ENCODE data around the gene FBXW9.

The FBXW9 gene

DNA sequence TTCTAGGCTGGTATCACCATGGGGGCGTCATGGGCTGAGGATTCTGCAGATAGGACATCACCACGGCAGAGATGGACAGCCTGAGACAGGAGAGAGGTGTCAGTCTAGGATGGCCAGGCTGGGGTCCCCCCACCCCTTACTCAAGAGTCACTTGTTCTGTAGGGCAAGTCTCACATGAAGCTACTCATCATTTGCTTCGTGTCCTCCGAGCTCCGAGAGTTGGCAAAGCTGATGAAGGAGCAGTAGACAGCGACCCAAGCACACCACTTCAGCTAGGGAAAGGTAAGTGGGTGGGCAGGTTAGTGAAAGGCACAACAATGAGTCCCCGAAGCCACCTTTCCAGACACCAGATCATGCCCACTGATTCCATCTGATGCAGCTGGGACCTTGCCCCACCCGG, 28.1 kb downstream of the FBXW9 start:
- peak overlapping the region; percentile 80; the same call in 1 of the 2 replicates for H3K27ac ChIP-seq (ENCODE audit: extremely low read depth, low read depth, low read length)

More for the DNA sequence above, 28.1 kb downstream of the FBXW9 start:
- TF ChIP-seq, protein P1, sequence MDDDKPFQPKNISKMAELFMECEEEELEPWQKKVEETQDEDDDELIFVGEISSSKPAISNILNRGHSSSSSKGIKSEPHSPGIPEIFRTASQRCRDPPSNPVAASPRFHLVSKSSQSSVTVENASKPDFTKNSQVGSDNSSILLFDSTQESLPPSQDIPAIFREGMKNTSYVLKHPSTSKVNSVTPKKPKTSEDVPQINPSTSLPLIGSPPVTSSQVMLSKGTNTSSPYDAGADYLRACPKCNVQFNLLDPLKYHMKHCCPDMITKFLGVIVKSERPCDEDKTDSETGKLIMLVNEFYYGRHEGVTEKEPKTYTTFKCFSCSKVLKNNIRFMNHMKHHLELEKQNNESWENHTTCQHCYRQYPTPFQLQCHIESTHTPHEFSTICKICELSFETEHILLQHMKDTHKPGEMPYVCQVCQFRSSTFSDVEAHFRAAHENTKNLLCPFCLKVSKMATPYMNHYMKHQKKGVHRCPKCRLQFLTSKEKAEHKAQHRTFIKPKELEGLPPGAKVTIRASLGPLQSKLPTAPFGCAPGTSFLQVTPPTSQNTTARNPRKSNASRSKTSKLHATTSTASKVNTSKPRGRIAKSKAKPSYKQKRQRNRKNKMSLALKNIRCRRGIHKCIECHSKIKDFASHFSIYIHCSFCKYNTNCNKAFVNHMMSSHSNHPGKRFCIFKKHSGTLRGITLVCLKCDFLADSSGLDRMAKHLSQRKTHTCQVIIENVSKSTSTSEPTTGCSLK (tag by site-specific recombination; IDR thresholded peaks at IDR 0.05): no peak
- TF ChIP-seq ZNF2 (tag by site-specific recombination; IDR thresholded peaks at IDR 0.05): no peak
- TF ChIP-seq, protein P2, sequence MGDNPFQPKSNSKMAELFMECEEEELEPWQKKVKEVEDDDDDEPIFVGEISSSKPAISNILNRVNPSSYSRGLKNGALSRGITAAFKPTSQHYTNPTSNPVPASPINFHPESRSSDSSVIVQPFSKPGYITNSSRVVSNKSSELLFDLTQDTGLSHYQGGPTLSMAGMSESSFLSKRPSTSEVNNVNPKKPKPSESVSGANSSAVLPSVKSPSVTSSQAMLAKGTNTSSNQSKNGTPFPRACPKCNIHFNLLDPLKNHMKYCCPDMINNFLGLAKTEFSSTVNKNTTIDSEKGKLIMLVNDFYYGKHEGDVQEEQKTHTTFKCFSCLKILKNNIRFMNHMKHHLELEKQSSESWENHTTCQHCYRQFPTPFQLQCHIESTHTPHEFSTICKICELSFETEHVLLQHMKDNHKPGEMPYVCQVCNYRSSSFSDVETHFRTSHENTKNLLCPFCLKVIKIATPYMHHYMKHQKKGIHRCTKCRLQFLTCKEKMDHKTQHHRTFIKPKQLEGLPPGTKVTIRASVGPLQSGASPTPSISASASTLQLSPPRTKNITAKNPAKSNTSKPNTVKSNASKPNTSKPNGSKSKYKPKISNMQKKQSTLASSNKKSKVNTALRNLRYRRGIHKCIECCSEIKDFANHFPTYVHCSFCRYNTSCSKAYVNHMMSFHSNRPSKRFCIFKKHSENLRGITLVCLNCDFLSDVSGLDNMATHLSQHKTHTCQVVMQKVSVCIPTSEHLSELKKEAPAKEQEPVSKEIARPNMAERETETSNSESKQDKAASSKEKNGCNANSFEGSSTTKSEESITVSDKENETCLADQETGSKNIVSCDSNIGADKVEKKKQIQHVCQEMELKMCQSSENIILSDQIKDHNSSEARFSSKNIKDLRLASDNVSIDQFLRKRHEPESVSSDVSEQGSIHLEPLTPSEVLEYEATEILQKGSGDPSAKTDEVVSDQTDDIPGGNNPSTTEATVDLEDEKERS (tag by site-specific recombination; IDR thresholded peaks at IDR 0.05): no peak
- TF ChIP-seq, protein P3, sequence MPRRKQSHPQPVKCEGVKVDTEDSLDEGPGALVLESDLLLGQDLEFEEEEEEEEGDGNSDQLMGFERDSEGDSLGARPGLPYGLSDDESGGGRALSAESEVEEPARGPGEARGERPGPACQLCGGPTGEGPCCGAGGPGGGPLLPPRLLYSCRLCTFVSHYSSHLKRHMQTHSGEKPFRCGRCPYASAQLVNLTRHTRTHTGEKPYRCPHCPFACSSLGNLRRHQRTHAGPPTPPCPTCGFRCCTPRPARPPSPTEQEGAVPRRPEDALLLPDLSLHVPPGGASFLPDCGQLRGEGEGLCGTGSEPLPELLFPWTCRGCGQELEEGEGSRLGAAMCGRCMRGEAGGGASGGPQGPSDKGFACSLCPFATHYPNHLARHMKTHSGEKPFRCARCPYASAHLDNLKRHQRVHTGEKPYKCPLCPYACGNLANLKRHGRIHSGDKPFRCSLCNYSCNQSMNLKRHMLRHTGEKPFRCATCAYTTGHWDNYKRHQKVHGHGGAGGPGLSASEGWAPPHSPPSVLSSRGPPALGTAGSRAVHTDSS (tag by site-specific recombination; IDR thresholded peaks at IDR 0.05): no peak
- TF ChIP-seq, protein P4, sequence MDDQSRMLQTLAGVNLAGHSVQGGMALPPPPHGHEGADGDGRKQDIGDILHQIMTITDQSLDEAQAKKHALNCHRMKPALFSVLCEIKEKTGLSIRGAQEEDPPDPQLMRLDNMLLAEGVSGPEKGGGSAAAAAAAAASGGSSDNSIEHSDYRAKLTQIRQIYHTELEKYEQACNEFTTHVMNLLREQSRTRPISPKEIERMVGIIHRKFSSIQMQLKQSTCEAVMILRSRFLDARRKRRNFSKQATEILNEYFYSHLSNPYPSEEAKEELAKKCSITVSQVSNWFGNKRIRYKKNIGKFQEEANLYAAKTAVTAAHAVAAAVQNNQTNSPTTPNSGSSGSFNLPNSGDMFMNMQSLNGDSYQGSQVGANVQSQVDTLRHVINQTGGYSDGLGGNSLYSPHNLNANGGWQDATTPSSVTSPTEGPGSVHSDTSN (CRISPR knock-in tag; IDR thresholded peaks at IDR 0.05): no peak
- no peak for TF ChIP-seq ZBTB7A (tag by site-specific recombination; IDR thresholded peaks at IDR 0.05; ENCODE audit: low read depth)
- TF ChIP-seq, protein P5, sequence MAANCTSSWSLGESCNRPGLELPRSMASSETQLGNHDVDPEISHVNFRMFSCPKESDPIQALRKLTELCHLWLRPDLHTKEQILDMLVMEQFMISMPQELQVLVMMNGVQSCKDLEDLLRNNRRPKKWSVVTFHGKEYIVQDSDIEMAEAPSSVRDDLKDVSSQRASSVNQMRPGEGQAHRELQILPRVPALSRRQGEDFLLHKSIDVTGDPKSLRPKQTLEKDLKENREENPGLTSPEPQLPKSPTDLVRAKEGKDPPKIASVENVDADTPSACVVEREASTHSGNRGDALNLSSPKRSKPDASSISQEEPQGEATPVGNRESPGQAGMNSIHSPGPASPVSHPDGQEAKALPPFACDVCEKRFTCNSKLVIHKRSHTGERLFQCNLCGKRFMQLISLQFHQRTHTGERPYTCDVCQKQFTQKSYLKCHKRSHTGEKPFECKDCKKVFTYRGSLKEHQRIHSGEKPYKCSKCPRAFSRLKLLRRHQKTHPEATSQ (tag by site-specific recombination; IDR thresholded peaks at IDR 0.05): no peak
- TF ChIP-seq ZNF121 (tag by site-specific recombination; IDR thresholded peaks at IDR 0.05): no peak
- TF ChIP-seq ZNF596 (tag by site-specific recombination; IDR thresholded peaks at IDR 0.05): no peak
- TF ChIP-seq, protein P6, sequence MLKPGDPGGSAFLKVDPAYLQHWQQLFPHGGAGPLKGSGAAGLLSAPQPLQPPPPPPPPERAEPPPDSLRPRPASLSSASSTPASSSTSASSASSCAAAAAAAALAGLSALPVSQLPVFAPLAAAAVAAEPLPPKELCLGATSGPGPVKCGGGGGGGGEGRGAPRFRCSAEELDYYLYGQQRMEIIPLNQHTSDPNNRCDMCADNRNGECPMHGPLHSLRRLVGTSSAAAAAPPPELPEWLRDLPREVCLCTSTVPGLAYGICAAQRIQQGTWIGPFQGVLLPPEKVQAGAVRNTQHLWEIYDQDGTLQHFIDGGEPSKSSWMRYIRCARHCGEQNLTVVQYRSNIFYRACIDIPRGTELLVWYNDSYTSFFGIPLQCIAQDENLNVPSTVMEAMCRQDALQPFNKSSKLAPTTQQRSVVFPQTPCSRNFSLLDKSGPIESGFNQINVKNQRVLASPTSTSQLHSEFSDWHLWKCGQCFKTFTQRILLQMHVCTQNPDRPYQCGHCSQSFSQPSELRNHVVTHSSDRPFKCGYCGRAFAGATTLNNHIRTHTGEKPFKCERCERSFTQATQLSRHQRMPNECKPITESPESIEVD (tag by site-specific recombination; IDR thresholded peaks at IDR 0.05): no peak
- no peak for TF ChIP-seq KLF9 (tag by site-specific recombination; IDR thresholded peaks at IDR 0.05; ENCODE audit: low read depth)
- TF ChIP-seq ZNF830 (tag by site-specific recombination; IDR thresholded peaks at IDR 0.05; ENCODE audit: low read depth): no peak
- TF ChIP-seq MYNN (tag by site-specific recombination; IDR thresholded peaks at IDR 0.05; ENCODE audit: borderline replicate concordance): no peak
- TF ChIP-seq, protein P7, sequence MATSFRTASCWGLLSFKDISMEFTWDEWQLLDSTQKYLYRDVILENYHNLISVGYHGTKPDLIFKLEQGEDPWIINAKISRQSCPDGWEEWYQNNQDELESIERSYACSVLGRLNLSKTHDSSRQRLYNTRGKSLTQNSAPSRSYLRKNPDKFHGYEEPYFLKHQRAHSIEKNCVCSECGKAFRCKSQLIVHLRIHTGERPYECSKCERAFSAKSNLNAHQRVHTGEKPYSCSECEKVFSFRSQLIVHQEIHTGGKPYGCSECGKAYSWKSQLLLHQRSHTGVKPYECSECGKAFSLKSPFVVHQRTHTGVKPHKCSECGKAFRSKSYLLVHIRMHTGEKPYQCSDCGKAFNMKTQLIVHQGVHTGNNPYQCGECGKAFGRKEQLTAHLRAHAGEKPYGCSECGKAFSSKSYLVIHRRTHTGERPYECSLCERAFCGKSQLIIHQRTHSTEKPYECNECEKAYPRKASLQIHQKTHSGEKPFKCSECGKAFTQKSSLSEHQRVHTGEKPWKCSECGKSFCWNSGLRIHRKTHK (tag by site-specific recombination; IDR thresholded peaks at IDR 0.05): no peak
- no peaks in the 10 kb centered on the region for H3K9me3 ChIP-seq (ENCODE audit: control insufficient read depth, insufficient read depth, low read depth, low read length)
- H3K4me1 ChIP-seq (ENCODE audit: control insufficient read depth, insufficient read depth, low read length): no peaks in the 10 kb centered on the region
- peak overlapping the region; percentile 85 for H3K4me3 ChIP-seq (ENCODE audit: low read depth, low read length)
- ChIA-PET POLR2A (interaction anchor here (1.0 to 1.8 kb wide), 4 partner anchors 9 to 58 kb away, joined by 3 to 6 read pairs (median 4); partner anchors contain the start of genes ZNF490 and ZNF791), CTCF (interaction anchor here (0.6 to 1.5 kb wide), 3 partner anchors 11 to 125 kb away, joined by 3 to 6 read pairs (median 5); no protein-coding TSS in a partner anchor)
- peaks cover 8 to 57% of the 10 kb centered on the region in 2 experiments; a peak in 2 of 3 replicates for H3K36me3 ChIP-seq (ENCODE audit: control insufficient read depth in 2 of 2, insufficient read depth in 1 of 2, low read length in 2 of 2)
